Ramos (cell line): ENCODE data around the gene SMIM35.

ENCODE experiments used
- in situ Hi-C: fragments of 300-500 bp; cut with MboI; formaldehyde crosslinking; loops from one replicate; pipeline ENCODE4 v1.14.3; 2022; ENCODE audit warnings: low sequenced_read_pairs; ENCODE audit not compliant: unreplicated experiment

SMIM35 gene

DNA sequence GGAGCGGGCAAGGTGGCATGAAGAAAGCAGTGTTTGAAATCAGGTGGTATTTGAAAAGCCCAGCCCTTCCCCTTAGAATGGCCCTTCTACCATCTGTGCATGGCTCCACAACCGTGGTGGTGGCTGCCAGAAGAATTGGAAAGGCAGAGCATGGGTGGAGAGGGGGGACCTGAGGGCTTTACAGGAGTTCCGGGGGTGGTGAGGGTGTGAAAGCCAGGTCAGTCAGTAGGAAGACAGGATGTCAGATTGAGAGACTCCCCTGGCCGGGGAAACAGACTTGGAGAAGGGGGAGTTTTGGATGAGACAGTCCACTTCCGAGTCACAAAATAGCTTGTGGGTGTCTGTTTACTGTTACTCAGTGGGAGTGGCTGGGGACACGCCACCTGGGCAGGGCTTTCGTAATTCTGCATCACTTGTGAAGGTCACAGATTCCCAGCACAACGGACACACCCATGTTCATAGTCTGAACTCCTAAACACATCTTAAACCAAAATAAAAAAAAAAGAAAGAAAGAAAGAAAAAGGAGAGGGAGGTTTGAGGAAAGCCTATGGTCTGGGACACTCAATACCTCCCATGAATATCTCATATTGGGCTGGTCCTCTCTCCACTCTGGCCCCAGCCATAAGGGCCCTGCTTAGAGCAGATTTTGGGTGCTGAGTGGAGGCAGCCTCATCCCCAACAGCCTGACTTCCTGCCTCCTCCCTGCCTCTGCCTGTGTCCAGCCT is 24.4 kb upstream of the SMIM35 start:
- in situ Hi-C loops, result no loop called here

DNA sequence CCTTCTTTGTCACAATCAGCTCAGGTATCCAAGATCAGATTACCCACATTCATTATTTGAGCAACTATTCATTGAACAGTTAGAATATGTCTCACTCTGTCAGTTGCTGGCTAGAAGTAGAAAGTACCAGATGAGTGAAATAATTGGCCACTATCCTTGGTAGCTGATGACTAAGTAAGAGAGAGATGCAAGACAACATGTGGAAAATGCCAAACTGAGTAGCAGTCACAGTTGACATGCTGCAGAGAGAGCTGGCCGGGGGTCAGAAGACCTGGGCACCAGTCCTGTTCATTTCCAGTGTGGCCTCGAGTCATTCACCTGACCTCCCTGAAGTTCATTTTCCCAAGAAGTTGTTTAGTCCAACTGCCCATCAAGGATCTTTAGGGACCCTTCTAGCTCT is 22.5 kb upstream of the SMIM35 start:
- in situ Hi-C loops, result no loop called here

GRCh38 chr11:118108513-118108912 is 21.8 kb upstream of the SMIM35 start:
- in situ Hi-C loops, result no loop called here

DNA sequence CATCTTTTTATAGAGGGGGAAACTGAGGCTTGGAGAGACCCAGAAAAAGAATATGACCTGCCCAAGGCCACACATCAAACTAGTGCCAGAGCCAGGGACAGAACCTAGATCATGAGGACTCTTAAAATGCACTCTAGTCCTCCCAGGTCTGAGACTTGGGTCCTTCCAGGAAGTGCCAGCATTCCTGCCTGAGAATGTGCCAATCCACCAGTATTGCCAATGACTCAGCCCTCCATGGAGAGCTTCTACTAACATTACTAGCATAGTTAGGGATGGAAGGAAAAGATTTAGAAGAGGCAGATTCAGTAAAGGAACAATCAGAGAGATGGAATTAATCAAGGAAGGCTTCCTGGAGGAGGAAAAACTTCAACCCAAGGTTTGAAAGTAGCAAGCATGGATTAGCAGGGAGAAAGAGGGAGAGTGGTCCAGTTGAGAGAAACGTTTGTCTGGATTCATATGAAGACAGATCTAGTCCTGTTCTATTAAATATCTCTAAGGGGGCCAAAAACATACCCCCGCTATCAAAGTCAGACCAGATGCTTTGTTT is 20.1 kb upstream of the SMIM35 start:
- in situ Hi-C loops, result no loop called here

DNA sequence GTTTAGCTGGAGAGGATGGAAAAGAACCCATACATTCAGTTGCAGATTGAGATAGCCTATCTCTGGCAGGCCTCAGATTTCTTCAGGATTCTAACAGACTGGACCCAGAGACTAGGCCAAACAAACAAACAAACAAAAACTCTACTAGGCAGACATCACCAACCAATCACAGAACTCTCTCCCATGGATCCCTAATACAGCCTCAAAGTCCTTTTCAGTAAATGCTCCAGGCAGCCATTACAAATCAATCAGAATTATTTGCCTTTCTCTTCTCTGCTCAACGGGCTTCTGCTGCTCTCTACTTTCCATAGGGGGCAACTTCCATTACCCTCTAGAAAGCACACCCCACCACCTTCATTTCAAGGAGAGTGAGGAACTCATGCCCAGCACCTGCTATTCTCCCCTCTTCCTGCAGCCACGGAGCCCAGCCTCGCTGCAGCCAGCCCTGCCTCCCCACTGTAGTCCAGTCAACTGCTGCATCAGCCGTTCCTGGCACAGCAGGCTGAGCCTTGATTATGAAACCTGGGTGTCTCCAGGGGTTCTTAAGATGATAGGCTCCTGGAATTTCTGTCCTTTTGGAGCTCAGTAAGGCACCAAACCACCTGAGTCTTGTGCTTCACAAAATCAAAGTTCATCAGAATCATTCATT is 19.0 kb upstream of the SMIM35 start:
- in situ Hi-C loops, result no loop called here

DNA sequence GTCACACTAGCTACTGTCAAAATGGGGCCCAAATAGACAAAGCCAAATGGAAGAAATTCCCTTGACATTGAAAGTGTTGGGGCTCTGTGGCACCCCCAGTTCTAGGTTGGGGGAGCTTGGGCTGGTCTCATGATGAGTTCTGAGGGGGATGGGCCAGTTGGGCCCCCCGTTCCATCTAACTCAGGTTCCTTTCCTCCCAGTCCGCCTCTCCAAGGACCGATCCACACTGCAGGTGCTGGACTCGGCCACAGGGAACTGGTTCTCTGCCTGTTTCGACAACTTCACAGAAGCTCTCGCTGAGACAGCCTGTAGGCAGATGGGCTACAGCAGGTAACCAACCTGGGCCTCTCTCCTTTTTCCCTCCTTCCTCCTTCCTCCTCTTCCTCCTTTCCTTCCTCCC is 17.7 kb upstream of the SMIM35 start:
- in situ Hi-C loops, result no loop called here

- in situ Hi-C loops, result no loop called here
These were observed 16.0 kb upstream of the SMIM35 start for GRCh38 chr11:118102721-118103261.

GRCh38 chr11:118100691-118101232 is 14.0 kb upstream of the SMIM35 start:
- in situ Hi-C loops, result no loop called here

GRCh38 chr11:118099838-118100556 is 13.2 kb upstream of the SMIM35 start:
- in situ Hi-C loops, result no loop called here

DNA sequence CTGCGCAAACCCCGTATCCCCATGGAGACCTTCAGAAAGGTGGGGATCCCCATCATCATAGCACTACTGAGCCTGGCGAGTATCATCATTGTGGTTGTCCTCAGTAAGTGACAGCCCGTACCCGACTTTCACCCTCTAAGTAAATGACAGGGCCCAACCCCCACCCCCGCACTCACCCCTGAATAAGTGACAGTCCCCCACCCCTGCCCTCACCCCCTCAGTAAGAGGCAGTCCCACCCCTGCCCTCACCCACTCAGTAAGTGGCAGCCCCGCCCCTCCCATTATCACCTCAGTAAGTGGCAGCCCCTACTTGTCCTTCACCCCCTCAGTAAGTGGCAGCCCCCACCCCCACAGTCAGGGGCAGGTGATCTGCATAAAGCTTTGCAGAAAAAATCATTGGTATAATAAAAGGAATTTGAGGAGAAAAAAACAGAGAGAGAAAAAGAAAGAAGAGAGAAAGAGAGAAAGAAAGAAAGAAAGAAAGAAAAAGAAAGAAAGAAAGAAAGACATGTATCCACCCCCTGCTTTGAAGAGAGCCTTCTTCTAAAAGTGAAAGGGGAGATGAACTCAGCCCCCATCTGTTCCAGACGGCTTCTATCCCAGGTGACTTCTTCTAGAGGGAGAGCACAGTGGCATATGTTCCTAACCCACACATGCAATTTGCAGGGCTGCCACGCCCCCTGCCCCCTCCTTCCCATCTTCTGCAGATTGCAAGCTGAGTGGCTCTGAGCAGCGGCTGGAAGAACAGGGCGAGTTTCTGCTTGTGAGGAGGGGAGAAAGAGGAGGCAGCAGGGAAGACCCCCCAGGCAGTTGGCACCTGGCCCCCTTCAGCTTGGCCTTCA is 12.5 kb upstream of the SMIM35 start:
- in situ Hi-C loops, result no loop called here

GRCh38 chr11:118095967-118096367 is 9.2 kb upstream of the SMIM35 start:
- in situ Hi-C loops, result no loop called here

DNA sequence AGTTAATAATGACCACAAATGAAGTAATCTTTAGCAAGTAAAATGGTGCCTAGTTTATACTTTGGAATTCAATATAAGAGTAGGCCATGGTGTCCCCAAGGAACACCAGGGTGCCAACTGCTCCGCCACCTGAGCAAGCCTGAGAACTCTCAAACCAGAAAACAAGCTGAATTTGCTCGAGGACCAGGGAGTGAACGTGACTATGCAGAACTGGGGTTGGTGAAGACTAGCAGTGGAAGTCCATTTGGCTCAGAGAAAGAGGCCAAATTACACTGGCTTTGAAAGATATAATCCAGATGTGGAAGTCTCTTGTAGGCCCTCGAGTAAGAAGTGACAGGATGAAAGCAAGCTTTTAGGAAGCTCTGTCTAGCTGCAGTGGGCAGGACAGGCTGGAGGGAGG is 8.7 kb upstream of the SMIM35 start:
- in situ Hi-C loops, result no loop called here

DNA sequence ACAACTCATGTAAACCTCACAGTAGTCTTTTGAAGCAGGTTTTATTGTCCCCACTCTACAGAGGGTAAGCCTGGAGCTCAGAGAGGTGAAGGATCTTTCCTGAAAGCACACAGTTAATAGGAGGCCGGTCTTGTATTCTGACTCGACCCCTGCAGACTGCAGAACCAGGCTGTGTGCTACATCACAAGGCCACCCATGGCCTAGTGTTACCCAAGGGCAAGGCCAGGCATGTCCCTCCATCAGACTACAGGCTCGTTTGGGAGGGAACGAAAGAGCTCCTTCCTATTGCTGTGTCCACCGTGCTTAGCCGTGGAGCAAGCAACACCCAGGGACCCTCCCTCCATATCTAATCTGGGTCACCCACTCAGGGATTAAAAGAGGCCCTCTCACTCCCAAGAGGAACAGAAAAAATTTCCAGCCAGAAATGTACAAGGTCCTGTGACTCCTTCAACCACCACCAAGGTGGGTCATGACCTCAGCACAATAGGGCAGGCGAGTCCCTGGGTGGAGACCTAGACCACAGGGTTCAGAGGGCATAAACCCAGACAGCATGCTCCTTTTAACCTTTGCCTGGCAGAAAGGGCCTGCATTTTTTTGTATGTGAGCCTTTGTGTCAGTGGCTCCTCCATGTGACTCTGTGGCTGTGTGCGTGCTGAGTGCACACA is 6.3 kb upstream of the SMIM35 start:
- in situ Hi-C loops, result no loop called here

DNA sequence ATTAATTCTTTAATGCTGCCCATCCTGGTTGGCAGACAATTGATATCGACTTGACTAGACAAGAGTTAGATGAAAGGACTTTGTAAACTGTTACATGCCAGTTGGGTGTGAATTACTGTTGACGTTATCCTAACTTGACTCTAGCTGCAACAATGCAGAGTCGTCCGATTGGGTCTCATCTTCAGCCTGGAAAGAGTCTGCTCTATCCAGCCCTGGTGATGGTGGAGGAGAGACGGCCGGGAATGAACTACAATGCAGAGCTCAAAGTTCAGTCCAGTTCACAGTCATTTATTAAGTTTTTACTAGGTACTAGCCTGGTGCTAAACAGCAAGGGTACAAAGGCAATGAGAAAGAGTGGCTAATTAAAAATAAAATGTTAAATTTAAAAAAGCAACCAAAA is 4.9 kb upstream of the SMIM35 start:
- in situ Hi-C loops, result no loop called here

DNA sequence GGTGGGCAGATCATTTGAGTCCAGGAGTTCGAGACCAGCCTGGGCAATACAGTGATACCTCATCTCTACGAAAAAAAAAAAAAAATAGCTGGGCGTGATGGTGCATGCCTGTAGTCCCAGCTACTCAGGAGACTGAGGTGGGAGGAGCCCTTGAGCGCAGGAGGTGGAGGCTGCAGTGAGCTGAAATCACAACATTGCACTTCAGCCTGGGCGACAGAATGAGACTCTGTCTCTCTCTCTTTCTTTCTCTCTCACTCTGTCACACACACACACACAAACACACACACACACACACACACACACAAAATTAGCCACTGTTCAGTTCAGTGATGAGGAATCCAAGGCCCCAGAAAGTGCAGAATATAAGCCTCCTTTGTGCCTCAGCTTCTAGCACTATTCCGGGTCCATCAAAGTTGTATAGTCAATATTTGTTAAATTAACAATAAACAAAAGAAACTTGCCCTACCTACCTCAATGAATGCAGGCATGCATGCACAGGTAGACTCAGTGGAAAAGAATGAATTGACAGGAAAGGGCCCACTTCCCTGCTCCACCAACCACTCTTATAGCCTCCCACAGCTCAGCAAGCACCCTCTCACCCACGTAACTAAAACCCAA is 3.9 kb upstream of the SMIM35 start:
- in situ Hi-C loops, result no loop called here

- in situ Hi-C loops, result no loop called here
These were observed 1.8 kb upstream of the SMIM35 start for GRCh38 chr11:118088531-118088930.

- in situ Hi-C loops, result no loop called here
These were observed 1.2 kb upstream of the SMIM35 start for GRCh38 chr11:118087931-118088330.

GRCh38 chr11:118084656-118085055 is 2.1 kb downstream of the SMIM35 start:
- in situ Hi-C loops, result no loop called here

GRCh38 chr11:118084247-118084646 is 2.5 kb downstream of the SMIM35 start:
- in situ Hi-C loops, result no loop called here
